HUES48 (cell line): Measurements from ENCODE around the gene AFAP1.
"Not testable (repeated sequence)": the region's sequence is repeated elsewhere in the genome, so short reads cannot be mapped to it uniquely, and the experiment has no call there.

ENCODE experiments used
- H3K27ac ChIP-seq: one replicate; pipeline ENCODE4 v1.7.0; 2013; ENCODE audit warnings: low read depth, low read length, inconsistent platforms
- H3K27me3 ChIP-seq: 2 replicates; pipeline ENCODE4 v1.6.1; 2013; ENCODE audit warnings: mild to moderate bottlenecking, low read length; ENCODE audit not compliant: control insufficient read depth, insufficient read depth
- H3K36me3 ChIP-seq: 2 replicates; pipeline ENCODE4 v1.6.1; 2013; ENCODE audit warnings: low read length; ENCODE audit not compliant: control insufficient read depth, insufficient read depth
- H3K4me1 ChIP-seq: 2 replicates; pipeline ENCODE4 v1.6.1; 2013; ENCODE audit warnings: mild to moderate bottlenecking, low read length; ENCODE audit not compliant: control insufficient read depth, insufficient read depth
- H3K4me3 ChIP-seq: 2 replicates; pipeline ENCODE4 v1.5.1; 2013; ENCODE audit warnings: mild to moderate bottlenecking, low read depth, low read length
- H3K9ac ChIP-seq: 2 replicates; pipeline ENCODE4 v1.6.1; 2013; ENCODE audit warnings: mild to moderate bottlenecking, low read depth, low read length, moderate library complexity
- H3K9me3 ChIP-seq: 2 replicates; pipeline ENCODE4 v1.6.1; 2013; ENCODE audit warnings: low read length; ENCODE audit not compliant: control insufficient read depth, insufficient read depth

The AFAP1 gene

DNA sequence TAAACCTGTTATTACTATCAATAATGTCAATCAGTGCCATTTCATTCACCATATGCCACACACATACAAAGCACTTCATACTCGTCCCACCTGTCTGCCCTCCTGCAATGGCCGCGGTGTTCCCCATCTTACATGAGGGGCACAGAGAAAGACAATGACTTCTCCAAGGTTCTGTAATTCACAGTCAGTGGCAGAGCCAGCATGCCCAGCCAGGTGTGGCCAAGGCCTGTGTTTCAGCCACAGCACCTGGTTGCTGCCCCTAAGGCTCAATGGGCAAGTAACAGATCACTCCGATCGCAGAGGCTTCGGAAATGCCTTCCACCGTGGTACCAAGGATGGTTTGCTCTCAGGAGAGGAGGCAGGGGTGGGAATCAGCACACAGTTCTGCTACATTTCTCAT is 10.9 kb downstream of the AFAP1 start:
- Histone ChIP-seq H3K9ac (no peak overlapping the region), H3K36me3 (no peaks in the 10 kb centered on the region), H3K27ac (no peak overlapping the region), H3K9me3 (no peaks in the 10 kb centered on the region), H3K27me3 (no peaks in the 10 kb centered on the region), H3K4me1 (peaks cover 19% of the 10 kb centered on the region), H3K4me3 (no peak overlapping the region)

DNA sequence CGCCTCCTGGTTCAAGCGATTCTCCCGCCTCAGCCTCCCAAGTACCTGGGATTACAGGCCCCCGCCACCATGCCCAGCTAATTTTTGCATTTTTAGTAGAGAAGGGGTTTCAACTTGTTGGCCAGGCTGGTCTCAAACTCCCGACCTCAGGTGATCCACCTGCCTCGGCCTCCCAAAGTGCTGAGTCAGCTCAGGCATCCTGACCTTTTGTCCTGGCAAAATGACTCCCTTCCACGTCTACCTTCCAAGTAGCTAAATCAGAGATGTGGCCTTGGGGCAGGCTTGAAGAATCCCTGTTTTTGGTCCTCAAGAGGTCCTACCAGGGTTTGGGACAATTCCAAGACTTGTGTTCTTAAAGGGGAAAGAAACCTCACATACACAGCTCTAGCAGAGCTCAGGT is 12.8 kb downstream of the AFAP1 start:
- H3K4me3 ChIP-seq = no peak overlapping the region
- no peaks in the 10 kb centered on the region for H3K27me3 ChIP-seq
- no peak overlapping the region for H3K27ac ChIP-seq
- H3K9me3 ChIP-seq = no peaks in the 10 kb centered on the region
- H3K4me1 ChIP-seq = peaks cover 19% of the 10 kb centered on the region
- no peaks in the 10 kb centered on the region for H3K36me3 ChIP-seq
- no peak overlapping the region for H3K9ac ChIP-seq

- no peak overlapping the region for H3K4me3 ChIP-seq
- H3K36me3 ChIP-seq = no peaks in the 10 kb centered on the region
- peaks cover 9% of the 10 kb centered on the region for H3K4me1 ChIP-seq
- no peaks in the 10 kb centered on the region for H3K27me3 ChIP-seq
- H3K27ac ChIP-seq = no peak overlapping the region
- H3K9ac ChIP-seq = no peak overlapping the region
- H3K9me3 ChIP-seq = no peaks in the 10 kb centered on the region
These were observed 15.1 kb downstream of the AFAP1 start for GRCh38 chr4:7924570-7924969.

- H3K4me3 ChIP-seq = no peak overlapping the region
- peaks cover 5% of the 10 kb centered on the region; the same call in 1 of the 2 replicates for H3K4me1 ChIP-seq
- H3K9me3 ChIP-seq = no peaks in the 10 kb centered on the region
- H3K9ac ChIP-seq = no peak overlapping the region
- H3K36me3 ChIP-seq = no peaks in the 10 kb centered on the region
- H3K27ac ChIP-seq = no peak overlapping the region
- H3K27me3 ChIP-seq = no peaks in the 10 kb centered on the region
These were observed 15.5 kb downstream of the AFAP1 start for GRCh38 chr4:7924163-7924562.

GRCh38 chr4:7922466-7922865 is 17.2 kb downstream of the AFAP1 start:
- Histone ChIP-seq H3K4me1 (peaks cover 4% of the 10 kb centered on the region), H3K27ac (no peak overlapping the region)

DNA sequence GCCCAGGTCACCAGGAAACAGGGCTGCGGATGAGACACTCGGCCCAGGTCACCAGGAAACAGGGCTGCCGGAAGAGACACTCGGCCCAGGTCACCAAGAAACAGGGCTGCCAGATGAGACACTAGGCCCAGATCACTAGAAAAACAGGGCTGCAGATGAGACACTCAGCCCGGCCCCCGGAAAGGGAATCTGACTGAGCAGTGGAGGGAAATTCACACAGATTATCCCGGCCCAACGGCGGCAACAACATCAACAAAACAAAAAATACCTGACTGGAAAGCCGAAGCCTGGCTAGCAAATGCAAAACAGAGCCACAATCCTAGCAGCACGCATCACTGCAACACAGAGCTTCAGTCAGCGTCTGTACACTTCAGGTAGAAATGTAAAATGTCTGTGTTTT is 20.7 kb downstream of the AFAP1 start:
- H3K9me3 ChIP-seq = no peaks in the 10 kb centered on the region
- peaks cover 26% of the 10 kb centered on the region for H3K4me1 ChIP-seq
- no peak overlapping the region for H3K4me3 ChIP-seq
- peak overlapping the region; percentile 33 for H3K27ac ChIP-seq
- H3K27me3 ChIP-seq = no peaks in the 10 kb centered on the region
- no peaks in the 10 kb centered on the region for H3K36me3 ChIP-seq
- H3K9ac ChIP-seq = no peak overlapping the region

More at GRCh38 chr4:7922466-7922865, 17.2 kb downstream of the AFAP1 start:
- Histone ChIP-seq H3K9me3 (no peaks in the 10 kb centered on the region), H3K9ac (no peak overlapping the region), H3K27me3 (no peaks in the 10 kb centered on the region), H3K36me3 (no peaks in the 10 kb centered on the region), H3K4me3 (no peak overlapping the region)

GRCh38 chr4:7918187-7918586 is 21.5 kb downstream of the AFAP1 start:
- H3K9ac ChIP-seq, H3K4me3 ChIP-seq, H3K36me3 ChIP-seq, H3K27ac ChIP-seq, H3K27me3 ChIP-seq, H3K9me3 ChIP-seq: not testable (repeated sequence)
- H3K4me1 ChIP-seq = peaks cover 26% of the 10 kb centered on the region

GRCh38 chr4:7917669-7918068 is 22.0 kb downstream of the AFAP1 start:
- Histone ChIP-seq H3K4me3 (no peak overlapping the region), H3K27me3 (no peaks in the 10 kb centered on the region), H3K9ac (peak overlapping the region; percentile 1; the same call in 1 of the 2 replicates), H3K9me3 (no peaks in the 10 kb centered on the region), H3K36me3 (no peaks in the 10 kb centered on the region), H3K27ac (no peak overlapping the region), H3K4me1 (peaks cover 26% of the 10 kb centered on the region)

GRCh38 chr4:7915875-7916242 is 23.8 kb downstream of the AFAP1 start:
- Histone ChIP-seq H3K9ac (0 out of 2 replicates have a peak overlapping the region, but pooled peaks have one; percentile 21), H3K4me3 (no peak overlapping the region), H3K27ac (no peak overlapping the region), H3K36me3 (no peaks in the 10 kb centered on the region), H3K9me3 (no peaks in the 10 kb centered on the region), H3K4me1 (peaks cover 40% of the 10 kb centered on the region), H3K27me3 (no peaks in the 10 kb centered on the region)

GRCh38 chr4:7912826-7913225 is 26.8 kb downstream of the AFAP1 start:
- Histone ChIP-seq H3K4me3 (no peak overlapping the region), H3K36me3 (no peaks in the 10 kb centered on the region), H3K9me3 (no peaks in the 10 kb centered on the region), H3K9ac (no peak overlapping the region), H3K4me1 (peaks cover 62% of the 10 kb centered on the region), H3K27me3 (no peaks in the 10 kb centered on the region), H3K27ac (no peak overlapping the region)

GRCh38 chr4:7910952-7911578 is 28.6 kb downstream of the AFAP1 start:
- Histone ChIP-seq H3K9me3 (no peaks in the 10 kb centered on the region), H3K27me3 (no peaks in the 10 kb centered on the region), H3K4me3 (peak overlapping the region; percentile 18; the same call in 1 of the 2 replicates), H3K9ac (peak overlapping the region; percentile 34), H3K36me3 (no peaks in the 10 kb centered on the region), H3K27ac (peak overlapping the region; percentile 84), H3K4me1 (peaks cover 61% of the 10 kb centered on the region)
